ENCODE data around the gene THRSP. TPM values are rescaled to one million over a fixed set of nuclear protein-coding genes. Genes with fewer than 3 reads are reported as not detected.
"Not testable (repeated sequence)": the region's sequence is repeated elsewhere in the genome, so short reads cannot be mapped to it uniquely, and the experiment has no call there.

Gene THRSP
- total RNA-seq, 1 experiment from 2014 or later: not detected

DNA sequence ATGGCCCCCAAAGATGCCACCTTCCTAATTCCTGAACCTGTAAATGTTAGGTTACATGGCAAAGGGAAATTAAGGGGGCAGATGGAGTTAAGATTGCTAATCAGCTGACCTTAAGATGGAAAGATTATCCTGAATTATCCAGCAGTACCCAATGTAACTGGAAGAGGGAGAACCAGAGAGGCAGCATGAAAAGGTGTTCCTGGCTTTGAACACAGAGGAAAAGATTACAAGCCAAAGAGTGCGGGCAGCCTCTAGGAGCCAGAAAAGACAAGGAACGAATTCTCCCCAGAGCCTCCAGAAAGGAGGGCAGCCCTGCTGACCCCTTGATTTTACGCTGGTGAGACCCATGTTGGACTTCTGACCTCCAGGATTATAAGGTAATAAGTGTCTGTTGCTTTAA is 15.1 kb upstream of the THRSP start:
- DNase-seq: no peak
- no peaks in the 10 kb centered on the region for H3K9me3 ChIP-seq (replicated peaks)
- H3K4me1 ChIP-seq: peaks cover 10% of the 10 kb centered on the region
- no peaks in the 10 kb centered on the region for H3K27me3 ChIP-seq
- no peak overlapping the region; the same call in 1 of the 2 replicates for H3K27ac ChIP-seq
- H3K4me3 ChIP-seq: no peak overlapping the region
- H3K36me3 ChIP-seq: no peaks in the 10 kb centered on the region

DNA sequence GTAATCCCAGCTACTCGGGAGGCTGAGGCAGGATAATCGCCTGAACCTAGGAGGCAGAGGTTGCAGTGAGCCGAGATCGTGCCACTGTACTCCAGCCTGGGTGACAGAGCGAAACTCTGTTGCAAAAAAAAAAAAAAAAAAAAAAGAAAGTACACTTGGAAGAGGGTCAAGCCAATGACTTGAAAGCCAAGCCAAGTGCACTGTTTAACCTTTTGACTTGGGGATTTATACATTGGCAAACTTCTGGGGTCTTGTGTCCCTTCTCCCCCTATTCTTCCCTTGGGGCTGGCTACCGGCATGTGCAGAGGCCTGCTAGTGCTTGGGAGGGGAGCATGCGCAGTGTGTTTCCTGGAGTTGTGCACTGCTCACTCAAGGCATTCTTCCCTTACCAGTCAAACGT is 14.3 kb upstream of the THRSP start:
- Histone ChIP-seq H3K27me3 (no peaks in the 10 kb centered on the region), H3K9me3 (replicated peaks) (no peaks in the 10 kb centered on the region), H3K4me1 (peaks cover 4% of the 10 kb centered on the region), H3K27ac (no peak overlapping the region), H3K36me3 (no peaks in the 10 kb centered on the region), H3K4me3 (no peak overlapping the region)
- DNase-seq: no peak

DNA sequence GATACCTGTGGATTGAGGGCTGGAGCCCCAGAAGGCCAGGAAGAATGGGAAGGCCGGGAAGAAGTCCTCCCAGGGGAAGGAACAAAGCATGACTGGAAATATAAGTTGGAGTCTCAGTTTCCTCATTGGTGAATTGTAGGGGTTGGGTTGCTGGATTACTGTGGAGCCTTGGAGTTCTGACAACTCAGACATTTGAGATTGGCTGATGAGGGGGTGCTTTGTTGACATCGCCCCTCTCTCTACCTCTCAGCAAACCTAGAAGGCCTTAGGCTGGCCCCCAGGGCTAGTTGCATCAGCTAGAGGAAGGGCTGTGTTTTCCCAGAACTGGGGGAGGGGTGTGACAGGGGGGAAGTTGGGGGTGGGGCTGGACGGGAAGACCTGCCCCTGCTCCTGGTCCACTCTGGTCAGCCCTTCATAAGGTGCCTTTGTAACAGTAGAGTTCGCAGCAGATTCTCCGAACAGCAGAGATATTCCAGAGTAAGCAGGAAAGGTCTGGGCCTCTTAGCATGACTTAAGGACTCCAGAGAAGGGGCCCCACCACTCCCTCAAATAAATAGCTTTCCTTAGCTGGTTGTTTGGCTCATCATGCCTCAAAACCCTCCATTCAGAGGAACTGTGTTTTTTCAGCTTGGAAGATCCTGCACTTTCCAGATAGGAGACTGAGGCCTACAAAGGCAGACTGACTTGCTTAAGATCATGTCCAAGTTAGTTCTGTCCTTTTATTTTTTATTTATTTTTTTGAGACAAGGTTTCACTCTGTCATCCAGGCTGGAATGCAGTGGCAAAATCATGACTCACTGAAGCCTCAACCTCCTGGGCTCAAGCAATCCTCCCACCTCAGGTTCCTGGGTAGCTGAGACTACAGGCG is 12.5 kb upstream of the THRSP start:
- H3K27me3 ChIP-seq: no peaks in the 10 kb centered on the region
- H3K36me3 ChIP-seq: no peaks in the 10 kb centered on the region
- no peak overlapping the region for H3K4me3 ChIP-seq
- no peak for DNase-seq
- no peaks in the 10 kb centered on the region for H3K9me3 ChIP-seq (replicated peaks)
- H3K4me1 ChIP-seq: no peaks in the 10 kb centered on the region
- H3K27ac ChIP-seq: no peak overlapping the region

DNA sequence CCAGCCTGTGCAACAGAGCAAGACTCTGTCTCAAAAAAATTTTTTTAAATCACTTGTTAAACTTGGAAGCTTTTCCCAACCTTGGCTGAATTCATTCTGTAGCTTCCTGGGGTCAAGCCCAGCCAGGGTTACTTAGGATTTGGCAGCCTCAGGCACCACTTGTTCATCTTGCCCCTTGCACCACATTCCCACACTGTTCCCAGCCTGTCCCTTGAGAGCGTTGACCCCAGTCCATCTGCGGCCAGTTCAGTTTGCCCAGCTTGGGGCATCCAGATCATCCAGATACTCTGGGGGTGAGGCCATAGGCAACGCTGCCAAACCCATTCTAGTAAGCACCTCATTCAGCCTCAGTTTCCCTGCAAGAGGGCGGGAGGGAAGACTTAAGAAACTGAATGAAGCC is 8.7 kb upstream of the THRSP start:
- Histone ChIP-seq H3K27ac (no peak overlapping the region), H3K4me3 (no peak overlapping the region), H3K4me1 (no peaks in the 10 kb centered on the region), H3K36me3 (no peaks in the 10 kb centered on the region), H3K27me3 (no peaks in the 10 kb centered on the region), H3K9me3 (replicated peaks) (no peaks in the 10 kb centered on the region)
- DNase-seq: no peak

DNA sequence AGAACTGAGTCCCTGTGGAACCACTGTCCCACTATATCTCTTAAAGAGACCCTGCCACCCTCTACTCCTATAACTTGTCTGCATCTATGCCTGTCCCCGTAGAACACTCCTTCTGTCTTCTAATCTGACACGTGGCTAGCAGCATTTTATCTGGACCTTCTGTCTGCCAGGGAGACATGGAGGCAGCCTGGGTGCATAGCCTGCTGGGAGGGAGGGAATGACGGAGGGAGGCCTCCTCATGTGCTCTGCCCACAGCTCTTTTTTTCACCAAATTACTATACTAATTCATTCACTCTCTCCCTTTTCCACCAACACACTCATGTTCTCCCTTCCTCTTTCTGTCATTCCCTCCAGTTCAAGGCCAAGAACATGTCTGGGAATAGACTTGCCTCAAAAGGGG is 7.6 kb upstream of the THRSP start:
- H3K4me1 ChIP-seq: no peaks in the 10 kb centered on the region
- no peaks in the 10 kb centered on the region for H3K27me3 ChIP-seq
- no peaks in the 10 kb centered on the region for H3K9me3 ChIP-seq (replicated peaks)
- H3K4me3 ChIP-seq: no peak overlapping the region
- DNase-seq: no peak
- no peaks in the 10 kb centered on the region for H3K36me3 ChIP-seq
- H3K27ac ChIP-seq: no peak overlapping the region

DNA sequence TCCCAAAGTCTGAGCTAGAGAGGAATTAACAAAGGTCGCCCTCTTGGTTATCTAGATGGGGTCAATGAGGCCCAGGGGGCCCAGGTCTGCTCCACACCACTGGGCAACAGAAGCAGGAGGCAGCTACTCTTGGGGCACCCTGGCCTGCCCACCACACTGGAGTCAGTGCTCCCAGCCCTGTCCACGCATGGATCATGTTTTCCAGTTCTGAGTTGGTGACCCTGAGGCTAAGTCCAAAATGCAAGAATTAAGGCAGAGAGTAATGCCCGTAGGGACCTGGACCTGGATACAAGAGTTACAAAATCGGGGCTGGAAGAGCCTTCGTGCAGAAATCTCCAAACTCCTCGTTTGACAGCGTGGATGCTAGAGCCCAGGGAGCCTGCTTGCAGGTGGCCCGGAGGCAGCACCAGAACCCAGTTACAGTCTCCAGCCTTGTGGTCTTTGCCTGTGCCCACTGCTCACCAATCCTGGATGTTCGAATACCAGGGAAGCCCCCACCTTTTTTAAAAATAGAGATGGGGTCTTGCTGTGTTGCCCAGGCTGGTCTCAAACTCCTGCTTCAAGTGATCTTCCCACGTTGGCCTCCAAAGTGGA is 6.1 kb upstream of the THRSP start:
- no peak overlapping the region for H3K27ac ChIP-seq
- H3K4me3 ChIP-seq: no peak overlapping the region
- no peaks in the 10 kb centered on the region for H3K4me1 ChIP-seq
- H3K27me3 ChIP-seq: no peaks in the 10 kb centered on the region
- H3K9me3 ChIP-seq (replicated peaks): no peaks in the 10 kb centered on the region
- H3K36me3 ChIP-seq: no peaks in the 10 kb centered on the region
- DNase-seq: no peak

DNA sequence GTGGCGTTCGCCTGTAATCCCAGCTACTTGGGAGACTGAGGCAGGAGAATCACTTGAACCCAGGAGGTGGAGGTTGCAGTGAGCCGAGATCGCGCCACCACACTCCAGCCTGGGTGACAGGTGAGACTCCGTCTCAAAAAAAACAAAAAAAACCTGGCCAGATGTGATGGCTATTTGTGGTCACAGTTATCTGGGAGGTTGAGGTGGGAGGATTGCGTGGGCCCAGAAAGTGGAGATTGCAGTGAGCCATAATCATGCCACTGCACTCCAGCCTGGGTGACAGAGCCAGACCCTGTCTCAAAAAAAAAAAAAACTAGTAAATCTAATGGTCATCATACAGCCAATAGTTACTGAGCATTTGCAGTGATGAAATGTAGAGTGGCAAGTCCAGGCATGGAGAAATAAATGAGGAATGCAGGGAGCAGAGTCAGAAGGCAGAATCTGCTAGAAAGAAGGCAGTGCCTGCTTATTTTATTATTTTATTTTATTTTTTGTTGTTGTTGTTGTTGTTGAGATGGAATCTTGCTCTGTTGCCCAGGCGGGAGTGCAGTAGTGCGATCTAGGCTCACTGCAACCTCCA is 3.8 kb upstream of the THRSP start:
- not testable (repeated sequence) for H3K9me3 ChIP-seq (replicated peaks); H3K4me3 ChIP-seq

DNA sequence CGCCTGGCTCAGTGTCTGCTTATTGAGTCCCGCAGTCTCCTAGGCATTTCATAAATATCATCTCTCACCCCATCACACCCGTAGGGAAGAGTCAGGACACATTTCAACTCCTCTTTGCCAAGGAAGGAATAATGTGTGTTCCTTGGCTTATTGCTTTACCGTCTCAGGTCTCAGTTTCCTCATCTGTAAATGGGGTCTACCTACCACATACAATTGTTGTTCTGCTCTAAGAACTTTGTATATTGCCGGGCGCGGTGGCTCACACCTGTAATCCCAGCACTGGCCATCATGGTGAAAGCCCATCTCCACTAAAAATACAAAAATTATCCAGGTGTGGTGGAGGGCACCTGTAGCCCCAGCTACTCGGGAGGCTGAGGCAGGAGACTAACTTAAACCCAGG is 3.1 kb upstream of the THRSP start:
- Histone ChIP-seq H3K36me3 (no peaks in the 10 kb centered on the region), H3K27ac (no peak overlapping the region), H3K27me3 (no peaks in the 10 kb centered on the region), H3K9me3 (replicated peaks) (no peaks in the 10 kb centered on the region), H3K4me1 (no peaks in the 10 kb centered on the region), H3K4me3 (no peak overlapping the region)
- DNase-seq: no peak

More for the DNA sequence above, 3.8 kb upstream of the THRSP start:
- not testable (repeated sequence) for H3K4me1 ChIP-seq, H3K36me3 ChIP-seq, H3K27me3 ChIP-seq, DNase-seq, H3K27ac ChIP-seq

DNA sequence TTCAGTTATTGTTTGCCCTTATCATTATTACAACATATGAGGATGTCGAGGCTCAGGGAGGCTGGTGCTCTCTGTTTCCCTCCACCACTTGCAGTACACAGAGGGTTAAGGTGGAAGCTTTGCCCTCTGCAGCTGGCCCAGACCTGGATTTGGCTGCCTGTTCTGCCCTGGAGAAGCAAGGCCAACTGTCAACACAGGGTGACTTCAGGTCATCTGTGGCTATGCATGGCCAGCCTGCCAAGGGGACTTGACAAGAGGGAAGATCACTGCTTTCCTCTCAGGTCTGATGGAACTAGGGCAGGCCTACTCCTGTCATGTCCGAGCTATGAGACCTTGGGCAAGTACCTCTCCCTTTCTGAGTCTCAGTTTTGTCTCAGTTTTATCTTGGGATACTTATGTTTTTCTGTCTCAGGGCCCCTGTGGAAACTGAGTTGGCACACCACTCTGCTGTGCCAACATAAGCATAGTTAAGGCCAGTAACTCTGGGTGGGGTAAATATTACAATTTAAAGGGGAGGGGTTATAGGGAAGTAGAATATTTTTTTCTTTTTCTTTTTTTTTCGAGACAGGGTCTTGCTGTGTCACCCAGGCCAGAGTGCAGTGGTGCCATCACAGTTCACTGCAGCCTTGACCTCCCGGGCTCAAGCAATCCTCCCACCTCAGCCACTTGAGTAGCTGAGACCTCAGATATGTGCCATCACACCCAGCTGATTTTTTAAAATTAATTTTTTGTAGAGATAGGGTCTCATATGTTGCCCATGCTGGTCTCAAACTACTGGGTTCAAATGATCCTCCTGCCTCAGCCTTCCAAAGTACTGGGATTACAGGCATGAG is 2.4 kb upstream of the THRSP start:
- DNase-seq: no peak
- no peak overlapping the region for H3K27ac ChIP-seq

DNA sequence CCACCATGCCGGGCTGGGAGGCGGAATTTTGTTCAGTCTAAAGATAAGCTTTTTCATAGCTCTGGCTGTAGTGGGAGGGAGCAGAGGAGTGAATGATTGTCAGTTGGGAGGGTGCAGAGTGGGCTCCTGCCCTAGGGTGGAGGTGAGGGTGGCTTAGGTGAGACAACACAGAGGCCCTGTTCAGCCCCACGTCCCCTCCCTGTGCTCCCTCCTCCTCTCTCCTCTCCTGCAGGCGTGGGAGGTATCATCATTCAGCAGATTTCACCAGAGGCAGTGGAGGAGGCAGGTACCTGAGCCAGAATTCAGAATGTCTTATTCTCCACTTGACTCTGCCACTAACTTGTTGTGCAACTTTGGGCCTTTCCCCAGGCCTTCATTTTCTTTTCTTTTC is 1.7 kb upstream of the THRSP start:
- DNase-seq: no peak
- no peak overlapping the region for H3K4me3 ChIP-seq
- no peaks in the 10 kb centered on the region for H3K36me3 ChIP-seq

More for the DNA sequence above, 2.4 kb upstream of the THRSP start:
- H3K27me3 ChIP-seq: no peaks in the 10 kb centered on the region
- H3K36me3 ChIP-seq: no peaks in the 10 kb centered on the region
- no peaks in the 10 kb centered on the region for H3K4me1 ChIP-seq
- H3K4me3 ChIP-seq: no peak overlapping the region
- no peaks in the 10 kb centered on the region for H3K9me3 ChIP-seq (replicated peaks)

DNA sequence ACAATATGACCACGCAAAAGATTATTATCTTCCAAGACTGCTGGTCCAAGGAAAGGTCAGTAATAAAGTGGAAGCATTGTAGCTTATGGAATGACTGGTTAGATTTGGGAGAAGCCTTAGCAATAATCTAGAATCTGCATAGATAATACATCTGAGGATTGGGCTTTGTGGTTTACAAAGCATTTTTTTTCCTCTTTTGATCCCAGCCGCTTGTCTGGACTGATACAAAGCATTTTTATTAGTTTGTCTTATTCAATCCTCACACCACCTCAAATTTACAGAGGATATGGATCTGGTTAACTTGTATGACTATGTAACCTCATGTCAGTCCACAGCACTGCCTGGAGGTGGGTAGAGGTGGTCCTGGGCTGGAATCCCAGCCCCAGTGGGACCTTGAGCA is 990 bp upstream of the THRSP start:
- Histone ChIP-seq H3K4me3 (no peak overlapping the region), H3K9me3 (replicated peaks) (no peaks in the 10 kb centered on the region), H3K36me3 (peaks cover 3% of the 10 kb centered on the region), H3K4me1 (no peaks in the 10 kb centered on the region), H3K27me3 (no peaks in the 10 kb centered on the region), H3K27ac (no peak overlapping the region)
- DNase-seq: no peak

More for the DNA sequence above, 1.7 kb upstream of the THRSP start:
- H3K27me3 ChIP-seq: no peaks in the 10 kb centered on the region
- no peaks in the 10 kb centered on the region for H3K4me1 ChIP-seq
- H3K27ac ChIP-seq: no peak overlapping the region
- H3K9me3 ChIP-seq (replicated peaks): no peaks in the 10 kb centered on the region

DNA sequence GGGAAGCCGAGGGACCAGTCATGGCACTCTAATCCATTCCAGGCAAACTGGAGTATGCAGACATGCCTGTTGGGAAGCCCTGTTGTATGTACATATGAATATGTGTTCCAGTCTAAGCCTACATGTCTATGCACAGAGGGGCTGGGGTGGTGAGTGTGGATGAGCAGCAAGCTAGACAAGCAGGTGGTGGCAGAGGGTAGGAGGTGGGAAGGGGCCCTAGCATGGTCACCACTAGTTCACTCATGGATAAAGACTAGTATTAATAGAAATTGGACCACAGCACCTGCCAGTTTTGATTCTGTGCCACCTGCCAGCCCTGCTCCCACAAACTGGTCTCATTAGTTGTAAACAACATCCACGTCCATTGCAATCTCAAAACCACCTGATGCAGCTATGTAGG is 1.5 kb downstream of the THRSP start:
- no peaks in the 10 kb centered on the region for H3K4me1 ChIP-seq
- no peak overlapping the region for H3K4me3 ChIP-seq
- no peak for DNase-seq
- H3K36me3 ChIP-seq: peaks cover 23% of the 10 kb centered on the region
- no peaks in the 10 kb centered on the region for H3K27me3 ChIP-seq
- no peaks in the 10 kb centered on the region for H3K9me3 ChIP-seq (replicated peaks)
- H3K27ac ChIP-seq: no peak overlapping the region

DNA sequence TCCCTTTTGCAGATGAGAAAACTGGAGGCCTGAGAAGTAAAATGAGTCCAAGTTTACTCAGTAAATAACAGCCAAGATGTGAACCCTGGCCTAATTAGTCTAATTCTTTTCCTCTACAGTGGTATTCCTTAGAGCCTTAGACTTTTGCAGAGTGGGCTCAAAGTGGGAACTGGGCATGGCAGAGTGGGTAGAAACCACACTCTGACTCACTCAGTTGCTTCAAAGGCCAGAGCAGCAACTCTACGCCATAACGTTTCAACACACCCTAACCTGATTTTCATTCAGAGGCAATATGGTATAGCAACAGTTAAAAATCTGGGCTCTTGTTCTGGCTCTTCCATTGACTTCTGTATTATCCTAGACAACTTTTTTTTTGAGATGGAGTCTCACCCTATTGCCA is 2.8 kb downstream of the THRSP start:
- Histone ChIP-seq H3K27ac (no peak overlapping the region), H3K4me1 (no peaks in the 10 kb centered on the region), H3K9me3 (replicated peaks) (no peaks in the 10 kb centered on the region), H3K4me3 (no peak overlapping the region), H3K27me3 (no peaks in the 10 kb centered on the region), H3K36me3 (peaks cover 30% of the 10 kb centered on the region)
- no peak for DNase-seq

DNA sequence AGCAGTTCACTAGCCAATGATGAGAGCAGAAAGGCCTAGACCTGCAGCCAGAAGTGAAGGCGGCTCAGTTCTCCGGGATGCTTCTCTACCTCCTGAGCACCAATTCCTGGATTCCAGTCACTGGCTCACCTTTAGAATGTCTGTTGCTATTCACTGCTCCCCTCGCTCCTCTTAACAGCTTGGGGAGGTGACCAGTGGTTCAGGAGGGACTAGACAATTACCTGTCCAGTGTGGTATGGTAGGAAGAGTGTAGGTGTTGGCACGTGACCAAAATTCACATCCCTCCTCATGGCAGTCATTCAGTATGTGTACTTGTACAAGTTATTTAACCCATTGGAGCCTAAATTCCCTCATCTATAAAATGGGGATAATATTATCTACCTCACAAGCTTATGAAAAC is 4.0 kb downstream of the THRSP start:
- Histone ChIP-seq H3K27ac (no peak overlapping the region), H3K36me3 (peaks cover 35% of the 10 kb centered on the region), H3K4me3 (no peak overlapping the region), H3K9me3 (replicated peaks) (no peaks in the 10 kb centered on the region), H3K27me3 (no peaks in the 10 kb centered on the region), H3K4me1 (no peaks in the 10 kb centered on the region)
- no peak for DNase-seq

DNA sequence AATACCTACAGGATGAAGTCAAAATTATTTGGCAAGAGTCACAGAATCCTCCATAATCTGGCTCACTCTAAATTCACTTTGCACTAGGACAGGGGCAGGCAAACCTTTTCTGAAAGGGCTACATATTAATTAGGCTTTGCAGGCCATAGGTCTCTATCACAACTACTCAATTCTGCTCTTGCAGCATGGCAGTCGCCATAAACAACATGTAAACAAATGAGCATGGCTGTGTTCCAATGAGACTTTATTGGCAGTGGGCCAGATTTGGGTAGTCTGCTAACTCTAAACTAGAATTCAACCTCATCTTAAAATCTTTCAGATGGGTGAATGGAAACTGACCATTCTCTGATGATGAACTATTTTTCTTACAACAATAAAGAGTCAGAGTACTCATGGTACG is 5.8 kb downstream of the THRSP start:
- Histone ChIP-seq H3K27me3 (no peaks in the 10 kb centered on the region), H3K36me3 (peaks cover 35% of the 10 kb centered on the region), H3K4me1 (no peaks in the 10 kb centered on the region), H3K9me3 (replicated peaks) (no peaks in the 10 kb centered on the region), H3K27ac (no peak overlapping the region), H3K4me3 (no peak overlapping the region)
- no peak for DNase-seq

Data from SJCRH30 (cell line).